GM12892 (cell line): ENCODE measurements around the gene TRIM37.
"Not testable (repeated sequence)": the region's sequence is repeated elsewhere in the genome, so short reads cannot be mapped to it uniquely, and the experiment has no call there.

Source experiments
- DNase-seq: peaks from one replicate; pipeline ENCODE4 v3.0.0; 2011; ENCODE audit not compliant: insufficient read length
- FAIRE-seq: peaks from 2 replicates; lab custom pipeline; 2011; peaks lifted over from hg19 to GRCh38; lab: Jason Lieb, UNC
- POLR2A ChIP-seq: IDR thresholded peaks from 2 replicates; pipeline ENCODE4 v1.6.1; 2011; ENCODE audit warnings: low read depth, low read length, control low read depth
- POLR2AphosphoS5 ChIP-seq: IDR thresholded peaks from 2 replicates; pipeline ENCODE4 v1.6.1; 2011; ENCODE audit warnings: low read depth, low read length, control low read depth
- TAF1 ChIP-seq: IDR thresholded peaks from 2 replicates; pipeline ENCODE4 v1.6.1; 2011; ENCODE audit warnings: low read depth, mild to moderate bottlenecking, control low read depth, low read length, borderline replicate concordance

TRIM37 gene

GRCh38 chr17:59149051-59149450 is 42.4 kb upstream of the TRIM37 start:
- DNase-seq (no peak), FAIRE-seq (no peak)
- TF ChIP-seq POLR2A = no peak
- TF ChIP-seq POLR2AphosphoS5 = no peak
- TF ChIP-seq TAF1 = no peak

GRCh38 chr17:59145571-59146096 is 39.0 kb upstream of the TRIM37 start:
- TF ChIP-seq TAF1 (no peak), POLR2A (no peak)
- no peak for DNase-seq
- no peak for FAIRE-seq

- FAIRE-seq = no peak
- TF ChIP-seq POLR2A = no peak
- no peak for TF ChIP-seq TAF1
- no peak for TF ChIP-seq POLR2AphosphoS5
Measured at GRCh38 chr17:59141860-59142259, 35.2 kb upstream of the TRIM37 start.

GRCh38 chr17:59139939-59140338 is 33.3 kb upstream of the TRIM37 start:
- FAIRE-seq = no peak
- TF ChIP-seq POLR2A = no peak
- no peak for TF ChIP-seq POLR2AphosphoS5
- no peak for TF ChIP-seq TAF1
- DNase-seq = no peak

More at GRCh38 chr17:59141860-59142259, 35.2 kb upstream of the TRIM37 start:
- no peak for DNase-seq

- not testable (repeated sequence) for FAIRE-seq, DNase-seq
Measured at GRCh38 chr17:59138339-59138738, 31.7 kb upstream of the TRIM37 start.

GRCh38 chr17:59131131-59131530 is 24.5 kb upstream of the TRIM37 start:
- FAIRE-seq (no peak), DNase-seq (no peak)
- no peak for TF ChIP-seq TAF1
- no peak for TF ChIP-seq POLR2AphosphoS5
- no peak for TF ChIP-seq POLR2A

GRCh38 chr17:59129814-59130213 is 23.1 kb upstream of the TRIM37 start:
- TF ChIP-seq POLR2A (no peak), TAF1 (no peak), POLR2AphosphoS5 (no peak)
- DNase-seq = no peak
- no peak for FAIRE-seq

GRCh38 chr17:59126809-59127417 is 20.2 kb upstream of the TRIM37 start:
- DNase-seq = no peak
- no peak for FAIRE-seq
- TF ChIP-seq POLR2AphosphoS5 (no peak), TAF1 (no peak), POLR2A (no peak)

GRCh38 chr17:59124665-59125064 is 18.0 kb upstream of the TRIM37 start:
- peak; percentile 17 for FAIRE-seq
- no peak for DNase-seq
- TF ChIP-seq TAF1 (no peak), POLR2AphosphoS5 (no peak), POLR2A (no peak)

- FAIRE-seq (no peak), DNase-seq (no peak)
- TF ChIP-seq POLR2A = no peak
- no peak for TF ChIP-seq TAF1
- TF ChIP-seq POLR2AphosphoS5 = no peak
Measured at GRCh38 chr17:59121901-59122480, 15.3 kb upstream of the TRIM37 start.

GRCh38 chr17:59115474-59115873 is 8.8 kb upstream of the TRIM37 start:
- FAIRE-seq = no peak
- no peak for DNase-seq
- TF ChIP-seq POLR2A (no peak), TAF1 (no peak), POLR2AphosphoS5 (no peak)

- FAIRE-seq (no peak), DNase-seq (no peak)
Measured at GRCh38 chr17:59111539-59111938, 4.9 kb upstream of the TRIM37 start.

GRCh38 chr17:59110973-59111372 is 4.3 kb upstream of the TRIM37 start:
- FAIRE-seq (no peak), DNase-seq (no peak)
- TF ChIP-seq TAF1 = no peak
- no peak for TF ChIP-seq POLR2AphosphoS5
- no peak for TF ChIP-seq POLR2A

More at GRCh38 chr17:59111539-59111938, 4.9 kb upstream of the TRIM37 start:
- no peak for TF ChIP-seq POLR2AphosphoS5
